Stomach (tissue), 9 donors: ENCODE data around the gene SLC39A2. TPM values are rescaled to one million over a fixed set of nuclear protein-coding genes. Genes with fewer than 3 reads are reported as not detected.

Experiments
- DNase-seq, 2 donors: peaks; one replicate each; pipeline versions ENCODE4 v3.0.0 to v3.0.0-alpha.2; 2013 to 2019
- H3K27ac ChIP-seq, 5 donors: fragments of 200-600 bp in 4 of 5; sonication (generic) in 4 of 5; one replicate each; pipeline ENCODE4 v1.5.1; 2013 to 2019; ENCODE audit warnings: mild to moderate bottlenecking in 1 of 5, moderate library complexity in 1 of 5
- H3K27me3 ChIP-seq, 3 donors: fragments of 200-600 bp; sonication (generic); one replicate each; pipeline ENCODE4 v1.5.1; 2017 to 2019; ENCODE audit warnings: mixed run types in 1 of 3
- H3K36me3 ChIP-seq, 4 donors: fragments of 200-600 bp; sonication (generic); 1 replicate in 3 of 4; 2 replicates in 1 of 4; pipeline ENCODE4 v1.5.1; 2016 to 2019
- H3K4me1 ChIP-seq, 4 donors: fragments of 200-600 bp; sonication (generic); one replicate each; pipeline ENCODE4 v1.5.1; 2016 to 2019
- H3K4me3 ChIP-seq, 4 donors: fragments of 200-600 bp; sonication (generic) in 3 of 4; one replicate each; pipeline ENCODE4 v1.5.1; 2016 to 2019; ENCODE audit warnings: mild to moderate bottlenecking in 1 of 4
- H3K9me3 ChIP-seq, 4 donors: fragments of 200-600 bp; sonication (generic); one replicate each; pipeline ENCODE4 v1.5.1; 2016 to 2019
- CTCF ChIP-seq, 7 experiments: fragments of 450-650 bp in 4 of 7; fragments of 200-600 bp in 3 of 7; sonication (generic) in 3 of 7; IDR thresholded peaks; one replicate each; pipeline ENCODE4 v1.5.1; 2016 to 2019; ENCODE audit warnings: antibody characterized with exemption in 7 of 7, control low read depth in 2 of 7, mild to moderate bottlenecking in 1 of 7
- EP300 ChIP-seq: sonication (generic); formaldehyde crosslinking; IDR thresholded peaks from one replicate; pipeline ENCODE4 v1.6.1; 2017; ENCODE audit warnings: antibody characterized with exemption
- POLR2A ChIP-seq, 4 donors: fragments of 450-650 bp; IDR thresholded peaks; one replicate each; pipeline ENCODE4 v1.6.1; 2016; ENCODE audit warnings: antibody characterized with exemption in 4 of 4, control low read depth in 2 of 4, mild to moderate bottlenecking in 1 of 4, moderate library complexity in 1 of 4
- POLR2AphosphoS5 ChIP-seq, 3 donors: sonication (generic); formaldehyde crosslinking; IDR thresholded peaks; one replicate each; pipeline ENCODE4 v1.6.1; 2016; ENCODE audit warnings: antibody characterized with exemption in 3 of 3
- WGBS, 5 donors: extraction: QIAGEN DNeasy Blood & Tissue Kit in 3 of 5; methylation state at CpG; one replicate each; pipeline versions ENCODE4 v1.1.5 to v1.1.7; 2013 to 2018; 5-methylcytosine and 5-hydroxymethylcytosine counted together
- intact Hi-C: fragments of 100-400 bp; cut with DNase I; formaldehyde crosslinking; loops from one replicate; pipeline ENCODE4 v1.15.1; 2023; ENCODE audit warnings: low total_unique reads
- polyA plus RNA-seq, 3 donors: library from polyadenylated mRNA; stranded (reverse); fragments of 200-250 nt; gene quantifications; one replicate each; pipeline ENCODE4 v1.2.3, GENCODE V29; 2013
- total RNA-seq, 5 donors: library from RNA; depleted of rRNA; stranded (reverse); fragments of >200 nt; gene quantifications; one replicate each; pipeline versions ENCODE4 v1.1.0 to v1.2.3, GENCODE V29; 2014 to 2016
- donor health status: healthy with polysubstance abuse.
- donor health status: Bipolar disorder and iron deficiency.
- donor health status: healthy.

SLC39A2 gene
- total and polyA plus RNA-seq, 8 donors = 3.8 TPM; not detected in 7

GRCh38 chr14:21017528-21018245 is 18.6 kb downstream of the SLC39A2 start:
- 77 to 81% (median 79%) methylated on average over 28 of the region's 28 CpGs for WGBS, 5 donors
- H3K36me3 ChIP-seq = peaks cover 34 to 59% (median 57%) of the 10 kb centered on the region in 4 donors
- no peak for DNase-seq
- intact Hi-C loops = loop anchor here (10.0 kb wide), 1 partner anchor 67 kb away; no protein-coding TSS in a partner anchor
- TF ChIP-seq POLR2AphosphoS5 (IDR thresholded peaks at IDR 0.05) (no peak), POLR2A (IDR thresholded peaks at IDR 0.05) (no peak), EP300 (no peak), CTCF (IDR thresholded peaks at IDR 0.05) (no peak)
- H3K4me1 ChIP-seq = peaks cover 0 to 31% (median 5%) of the 10 kb centered on the region in 4 donors
- no peak overlapping the region for H3K27ac ChIP-seq
- H3K9me3 ChIP-seq = no peaks in the 10 kb centered on the region
- no peak overlapping the region for H3K4me3 ChIP-seq
- no peaks in the 10 kb centered on the region for H3K27me3 ChIP-seq

- H3K9me3 ChIP-seq = no peaks in the 10 kb centered on the region
- no peaks in the 10 kb centered on the region for H3K27me3 ChIP-seq
- TF ChIP-seq POLR2AphosphoS5 (IDR thresholded peaks at IDR 0.05) (no peak), CTCF (IDR thresholded peaks at IDR 0.05) (no peak), EP300 (no peak), POLR2A (IDR thresholded peaks at IDR 0.05) (no peak)
- peaks cover 0 to 37% (median 10%) of the 10 kb centered on the region in 4 donors for H3K4me1 ChIP-seq
- H3K36me3 ChIP-seq = peaks cover 34 to 59% (median 57%) of the 10 kb centered on the region in 4 donors
- 76 to 86% (median 82%) methylated on average over 5 to 7 of the region's 7 CpGs for WGBS, 5 donors
- DNase-seq = no peak
- intact Hi-C loops = loop anchor here (10.0 kb wide), 1 partner anchor 67 kb away; no protein-coding TSS in a partner anchor
- no peak overlapping the region for H3K27ac ChIP-seq
- H3K4me3 ChIP-seq = no peak overlapping the region
Measured at GRCh38 chr14:21018286-21018685, 19.2 kb downstream of the SLC39A2 start.

- TF ChIP-seq POLR2AphosphoS5 (IDR thresholded peaks at IDR 0.05) (no peak), POLR2A (IDR thresholded peaks at IDR 0.05) (no peak), EP300 (no peak), CTCF (IDR thresholded peaks at IDR 0.05) (no peak)
- no peaks in the 10 kb centered on the region for H3K9me3 ChIP-seq
- H3K27ac ChIP-seq = no peak overlapping the region
- intact Hi-C loops = loop anchor here (10.0 kb wide), 1 partner anchor 66 kb away; no protein-coding TSS in a partner anchor
- peaks cover 0 to 42% (median 15%) of the 10 kb centered on the region in 4 donors for H3K4me1 ChIP-seq
- H3K36me3 ChIP-seq = peaks cover 34 to 59% (median 57%) of the 10 kb centered on the region in 4 donors
- H3K27me3 ChIP-seq = no peaks in the 10 kb centered on the region
- H3K4me3 ChIP-seq = no peak overlapping the region
- WGBS, 5 donors = 87 to 98% (median 93%) methylated on average over 3 of the region's 3 CpGs
- no peak for DNase-seq
Measured at GRCh38 chr14:21018781-21019180, 19.7 kb downstream of the SLC39A2 start.

- intact Hi-C loops = loop anchor here (10.0 kb wide), 1 partner anchor 65 kb away; no protein-coding TSS in a partner anchor
- Histone ChIP-seq H3K4me1 (peaks cover 0 to 48% (median 20%) of the 10 kb centered on the region in 4 donors), H3K27ac (no peak overlapping the region), H3K9me3 (no peaks in the 10 kb centered on the region), H3K27me3 (no peaks in the 10 kb centered on the region), H3K36me3 (peaks cover 34 to 59% (median 57%) of the 10 kb centered on the region in 4 donors), H3K4me3 (no peak overlapping the region)
- no peak for TF ChIP-seq POLR2AphosphoS5 (IDR thresholded peaks at IDR 0.05)
- no peak for TF ChIP-seq EP300
- no peak for TF ChIP-seq CTCF (IDR thresholded peaks at IDR 0.05)
- no peak for TF ChIP-seq POLR2A (IDR thresholded peaks at IDR 0.05)
- 63 to 88% (median 76%) methylated on average over 1 of the region's 1 CpG for WGBS, 5 donors
- no peak for DNase-seq
Measured at GRCh38 chr14:21019366-21019765, 20.3 kb downstream of the SLC39A2 start.
